Fibroblast of lung (primary cell): Measurements from ENCODE around the gene LONP1.
"Not testable (repeated sequence)": the region's sequence is repeated elsewhere in the genome, so short reads cannot be mapped to it uniquely, and the experiment has no call there.

ENCODE experiments used
- CTCF ChIP-seq, 2 donors: IDR thresholded peaks in 1 of 2; conservative IDR thresholded peaks in 1 of 2; 1 replicate in 1 of 2; 2 replicates in 1 of 2; pipeline ENCODE4 v1.5.1; 2011 to 2012; ENCODE audit warnings: low read length in 2 of 2, control low read depth in 1 of 2, inconsistent platforms in 1 of 2, low read depth in 1 of 2, mild to moderate bottlenecking in 1 of 2
- EZH2 ChIP-seq: IDR thresholded peaks from 2 replicates; pipeline ENCODE4 v1.5.1; 2012; ENCODE audit warnings: low read length, control low read depth, mild to moderate bottlenecking; ENCODE audit errors: missing control alignments

DNA sequence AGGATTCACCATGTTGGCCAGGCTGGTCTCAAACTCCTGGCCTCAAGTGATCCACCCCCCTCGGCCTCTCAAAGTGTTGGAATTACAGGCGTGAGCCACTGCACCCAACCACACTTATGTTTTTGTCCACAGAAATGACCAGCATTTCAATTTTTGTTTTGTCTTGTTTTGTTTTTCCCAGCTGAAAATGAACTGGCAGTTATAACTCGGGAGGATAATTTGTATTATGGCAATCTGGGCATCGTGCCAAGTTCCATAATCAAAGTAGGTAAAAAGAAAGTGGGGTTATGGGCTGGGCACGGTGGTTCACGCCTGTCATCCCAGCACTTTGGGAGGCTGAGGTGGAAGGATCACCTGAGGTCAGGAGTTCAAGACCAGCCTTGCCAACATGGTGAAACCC lies 29.0 kb upstream of the LONP1 start:
- TF ChIP-seq CTCF (conservative IDR thresholded peaks at IDR 0.05 in 1 of 2, IDR thresholded peaks at IDR 0.05 in 1 of 2; ENCODE audit: low read depth in 1 of 2, low read length in 2 of 2); EZH2: not testable (repeated sequence)
